Heart left ventricle (tissue), 16 donors: ENCODE measurements around the gene CMKLR1. TPM values are rescaled to one million over a fixed set of nuclear protein-coding genes. Genes with fewer than 3 reads are reported as not detected.

ENCODE experiments used
- ATAC-seq, 4 donors: fragments of 200-7000 bp; cut with Tn5 transposase; one replicate each; pipeline ENCODE4 v1.9.1; 2020 to 2022; ENCODE audit warnings: moderate library complexity in 4 of 4, mild to moderate bottlenecking in 3 of 4, moderate number of reproducible peaks in 1 of 4
- DNase-seq, 5 donors: peaks; one replicate each; pipeline ENCODE4 v3.0.0-alpha.2; 2020
- H3K27ac ChIP-seq, 12 donors: fragments of 200-600 bp; sonication (generic) in 4 of 12; one replicate each; pipeline versions ENCODE4 v1.5.0 to v1.8.0; 2016 to 2022; ENCODE audit warnings: mild to moderate bottlenecking in 2 of 12
- H3K27me3 ChIP-seq, 9 donors: fragments of 200-600 bp; sonication (generic) in 2 of 9; one replicate each; pipeline versions ENCODE4 v1.5.1 to v1.8.0; 2016 to 2022; ENCODE audit warnings: mild to moderate bottlenecking in 3 of 9
- H3K36me3 ChIP-seq, 9 donors: fragments of 200-600 bp; sonication (generic) in 2 of 9; one replicate each; pipeline versions ENCODE4 v1.5.0 to v1.8.0; 2018 to 2022; ENCODE audit warnings: mild to moderate bottlenecking in 2 of 9
- H3K4me1 ChIP-seq, 12 donors: fragments of 200-600 bp; sonication (generic) in 4 of 12; one replicate each; pipeline versions ENCODE4 v1.5.0 to v1.8.0; 2016 to 2022; ENCODE audit warnings: mild to moderate bottlenecking in 3 of 12
- H3K4me3 ChIP-seq, 12 donors: fragments of 200-600 bp; sonication (generic) in 4 of 12; one replicate each; pipeline versions ENCODE4 v1.5.0 to v1.8.0; 2017 to 2022; ENCODE audit warnings: mild to moderate bottlenecking in 9 of 12, moderate library complexity in 4 of 12
- H3K9me3 ChIP-seq, 12 donors: fragments of 200-600 bp; sonication (generic) in 4 of 12; one replicate each; pipeline versions ENCODE4 v1.5.0 to v1.8.0; 2016 to 2022; ENCODE audit warnings: mild to moderate bottlenecking in 1 of 12
- CTCF ChIP-seq, 12 donors: fragments of 200-600 bp; sonication (generic) in 4 of 12; IDR thresholded peaks; one replicate each; pipeline versions ENCODE4 v1.5.0 to v1.8.0; 2018 to 2022; ENCODE audit warnings: antibody characterized with exemption in 12 of 12, mild to moderate bottlenecking in 5 of 12
- POLR2A ChIP-seq, 2 donors: fragments of 450-650 bp; IDR thresholded peaks; one replicate each; pipeline ENCODE4 v1.6.1; 2017; ENCODE audit warnings: antibody characterized with exemption in 2 of 2, mild to moderate bottlenecking in 2 of 2, moderate library complexity in 2 of 2
- WGBS, 4 donors: extraction: QIAGEN DNeasy Blood & Tissue Kit in 2 of 4; methylation state at CpG; one replicate each; pipeline versions ENCODE4 v1.1.5 to v1.1.7; 2013 to 2018; 5-methylcytosine and 5-hydroxymethylcytosine counted together
- intact Hi-C, 10 donors: fragments of 100-400 bp; cut with DNase I; formaldehyde crosslinking; loops; one replicate each; pipeline versions ENCODE4 v1.11.1 to v1.14.2; 2022
- polyA plus RNA-seq, 2 donors: library from polyadenylated mRNA; stranded (reverse); fragments of 200-250 nt; gene quantifications; one replicate each; pipeline ENCODE4 v1.2.3, GENCODE V29; 2013
- total RNA-seq, 9 donors: library from RNA; depleted of rRNA in 2 of 9; stranded (reverse); fragments of >200 nt in 2 of 9; fragmentation: NEBNext Ultra II Directional in 3 of 9; extraction: Animal tissue kit (Norgen Biotek cat#: 25700) in 3 of 9; gene quantifications; one replicate each; pipeline versions ENCODE4 v1.1.0 to v1.2.4, GENCODE V29; 2016 to 2023
- donor health status: ischemic (EF 13 %, LVEDD 7.1; RV severe dilation, severe dysfunction).
- donor health status: healthy with polysubstance abuse.
- donor health status: DM: no; HTN: yes; CAD: no.
- donor health status: DM: no; HTN: no; CAD: no.
- donor health status: ischemic (EF 25% LVEDD 6.9; RV normal size, moderate dysfunction).
- donor health status: ischemic (EF 25% LVEDD 5.7; RV mildly dilated, moderate dysfunction).
- donor health status: healthy.
- donor health status: DM: yes; HTN: yes; CAD: no.
- donor health status: ischemic (EF 35%, LVEDD 5.7; RV mildly dilated, moderate dysfunction).
- donor health status: nonischemic (EF 11% LVEDD 7.7; RV severe dilation, severe dysfunction).
- donor health status: DM: yes; HTN: yes; CAD: no.
- donor health status: PGD.
- donor health status: ischemic (EF 29% LVEDD 5.4; RV normal size, mild dysfunction).
- donor health status: nonischemic (EF 23%, LVEDD 6.1; RV moderate dilation, normal function).

CMKLR1 gene
- total and polyA plus RNA-seq, 11 donors, result 2.0 to 47.3 (median 7.0) TPM

GRCh38 chr12:108312073-108312659 is 26.9 kb downstream of the CMKLR1 start:
- H3K27me3 ChIP-seq, result no peaks in the 10 kb centered on the region
- no peak for TF ChIP-seq CTCF (IDR thresholded peaks at IDR 0.05)
- TF ChIP-seq POLR2A (IDR thresholded peaks at IDR 0.05), result no peak
- DNase-seq (no peak), ATAC-seq (no peak)
- WGBS, 4 donors, result 67 to 74% (median 71%) methylated on average over 7 of the region's 7 CpGs
- peaks cover 5 to 97% (median 41%) of the 10 kb centered on the region in 12 donors for H3K4me1 ChIP-seq
- H3K36me3 ChIP-seq, result peaks cover 0 to 8% (median 0%) of the 10 kb centered on the region in 9 donors
- peak overlapping the region; percentile 38 to 95 (median 70) for H3K27ac ChIP-seq
- intact Hi-C loops, result no loop called here
- H3K9me3 ChIP-seq, result no peaks in the 10 kb centered on the region
- no peak overlapping the region for H3K4me3 ChIP-seq

- no peaks in the 10 kb centered on the region for H3K9me3 ChIP-seq
- no peak overlapping the region for H3K4me3 ChIP-seq
- ATAC-seq (no peak), DNase-seq (no peak)
- no peaks in the 10 kb centered on the region for H3K27me3 ChIP-seq
- WGBS, 4 donors, result 87 to 96% (median 90%) methylated on average over 4 of the region's 4 CpGs
- H3K27ac ChIP-seq, result peak overlapping the region in 4 of 12 donors; percentile 38 to 95 (median 73)
- TF ChIP-seq CTCF (IDR thresholded peaks at IDR 0.05) (no peak), POLR2A (IDR thresholded peaks at IDR 0.05) (no peak)
- H3K36me3 ChIP-seq, result peaks cover 0 to 8% (median 0%) of the 10 kb centered on the region in 9 donors
- peaks cover 5 to 97% (median 47%) of the 10 kb centered on the region in 12 donors for H3K4me1 ChIP-seq
- intact Hi-C loops, result no loop called here
These were observed 27.5 kb downstream of the CMKLR1 start for GRCh38 chr12:108311605-108312004.

- Histone ChIP-seq H3K4me3 (no peak overlapping the region), H3K4me1 (peaks cover 5 to 97% (median 57%) of the 10 kb centered on the region in 12 donors), H3K27ac (peak overlapping the region in 2 of 12 donors; percentile 39 to 41), H3K9me3 (no peaks in the 10 kb centered on the region), H3K36me3 (peaks cover 0 to 8% (median 0%) of the 10 kb centered on the region in 9 donors), H3K27me3 (no peaks in the 10 kb centered on the region)
- intact Hi-C loops, result no loop called here
- WGBS, 4 donors, result 50 to 75% (median 59%) methylated on average over 3 to 6 of the region's 6 CpGs
- peak in 2 of 5 donors; percentile 35 to 40 for DNase-seq
- no peak for ATAC-seq
- no peak for TF ChIP-seq CTCF (IDR thresholded peaks at IDR 0.05)
- no peak for TF ChIP-seq POLR2A (IDR thresholded peaks at IDR 0.05)
These were observed 28.6 kb downstream of the CMKLR1 start for GRCh38 chr12:108310489-108310888.

GRCh38 chr12:108309674-108310312 is 29.3 kb downstream of the CMKLR1 start:
- peaks cover 0 to 8% (median 0%) of the 10 kb centered on the region in 9 donors for H3K36me3 ChIP-seq
- no peaks in the 10 kb centered on the region for H3K9me3 ChIP-seq
- H3K4me3 ChIP-seq, result no peak overlapping the region
- TF ChIP-seq CTCF (IDR thresholded peaks at IDR 0.05), result no peak
- TF ChIP-seq POLR2A (IDR thresholded peaks at IDR 0.05), result no peak
- H3K27me3 ChIP-seq, result no peaks in the 10 kb centered on the region
- 84 to 95% (median 88%) methylated on average over 2 of the region's 2 CpGs for WGBS, 4 donors
- H3K27ac ChIP-seq, result peak overlapping the region in 1 of 12 donors; percentile 41
- peaks cover 11 to 97% (median 64%) of the 10 kb centered on the region in 12 donors for H3K4me1 ChIP-seq
- DNase-seq (no peak), ATAC-seq (no peak)
- intact Hi-C loops, result loop anchor here in 2 of 10 donors (5.0 to 10.0 kb wide), 2 partner anchors 33 to 515 kb away; no protein-coding TSS in a partner anchor
